Measurements from ENCODE around the gene TERT.

Gene TERT

DNA sequence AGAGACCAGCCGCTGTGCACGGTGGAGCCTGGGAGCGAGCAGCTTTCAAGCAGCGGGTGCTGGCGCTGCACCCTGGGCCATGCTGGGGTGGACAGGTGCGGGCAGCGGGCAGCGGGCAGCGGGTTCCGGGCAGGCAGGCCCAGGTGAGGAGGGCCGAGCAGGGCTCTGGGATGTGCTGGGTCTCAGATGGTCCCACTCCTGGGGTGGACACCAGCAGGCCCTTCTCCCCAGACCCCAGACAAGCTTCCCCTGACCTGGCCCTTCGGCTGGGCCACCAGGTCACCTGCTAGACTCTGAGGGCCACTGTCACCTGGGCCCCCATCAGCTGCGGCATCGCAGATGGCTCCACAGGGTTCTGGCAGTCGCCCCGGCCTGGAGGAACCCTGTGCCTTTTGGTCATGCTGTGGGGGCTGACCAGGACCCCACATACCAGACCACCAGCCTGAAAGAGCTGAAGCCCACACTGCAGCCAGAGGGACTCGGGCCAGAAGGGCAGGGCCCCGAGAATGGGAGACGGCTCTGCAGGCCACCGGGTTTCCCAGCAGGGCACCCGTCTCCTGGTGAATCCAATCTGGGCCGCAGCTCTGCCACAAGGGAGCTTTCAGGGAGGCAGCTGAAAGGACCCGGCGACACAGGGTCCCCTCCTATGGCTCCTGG is 91.4 kb downstream of the TERT start:
- TF ChIP-seq CTCF (IDR thresholded peaks at IDR 0.05; ENCODE audit: unreplicated experiment in 3 of 3) = no peak
- Mint-ChIP-seq H3K27me3 (ENCODE audit: low read depth) (peaks cover 18% of the 10 kb centered on the region), H3K4me3 (no peak overlapping the region), H3K27ac (no peak overlapping the region), H3K36me3 (ENCODE audit: low read depth) (no peaks in the 10 kb centered on the region), H3K9me3 (no peaks in the 10 kb centered on the region), H3K4me1 (peaks cover 25% of the 10 kb centered on the region)

All from nephron (organoid).